Spleen (tissue), 7 donors: ENCODE results near the gene ARHGEF38.

Experiments
- POLR2A ChIP-seq, 3 donors: fragments of 450-650 bp; IDR thresholded peaks; one replicate each; pipeline ENCODE4 v1.5.1; 2017; ENCODE audit warnings: antibody characterized with exemption in 3 of 3, mild to moderate bottlenecking in 1 of 3
- POLR2AphosphoS5 ChIP-seq, 3 donors: sonication (generic); formaldehyde crosslinking; IDR thresholded peaks; one replicate each; pipeline ENCODE4 v1.5.1; 2017; ENCODE audit warnings: antibody characterized with exemption in 3 of 3
- TF ChIP-seq, protein P1 (sequence below), 11 experiments: fragments of 200-600 bp in 7 of 11; fragments of 450-650 bp in 4 of 11; sonication (generic) in 4 of 11; IDR thresholded peaks in 8 of 11; conservative IDR thresholded peaks in 3 of 11; 1 replicate in 7 of 11; 2 replicates in 4 of 11; pipeline versions ENCODE4 v1.4.0 to v1.8.0; 2016 to 2021; ENCODE audit warnings: antibody characterized with exemption in 11 of 11, inconsistent platforms in 4 of 11, mild to moderate bottlenecking in 1 of 11
- donor health status: DM: no; HTN: no; CAD: no; lungs with moderate emphysema.
- donor health status: DM: no; HTN: no; CAD: no.
- donor health status: DM: no; HTN: no; CAD: no.

DNA sequence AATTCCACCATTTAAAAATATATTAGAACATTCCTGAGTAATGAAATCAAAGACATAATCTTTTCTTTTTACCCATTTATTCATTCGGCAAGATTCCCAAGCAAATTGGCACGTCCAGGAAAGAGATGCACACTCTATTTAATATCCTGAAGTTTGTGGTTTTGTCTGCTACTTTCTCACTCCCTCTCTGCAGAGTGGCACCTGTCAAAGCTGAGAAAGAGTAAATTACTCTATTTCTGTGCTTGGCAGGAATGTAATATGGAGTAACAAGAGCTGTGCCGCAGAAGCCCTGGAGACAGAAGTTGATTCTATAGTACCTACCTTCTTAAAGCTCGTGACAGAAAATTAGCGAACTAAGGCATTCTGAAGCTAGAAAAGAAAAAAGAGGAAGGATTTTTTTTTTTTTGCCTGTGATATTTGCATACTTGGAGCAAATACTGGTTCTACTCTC, 161.7 kb downstream of the ARHGEF38 start:
- TF ChIP-seq, protein P1, sequence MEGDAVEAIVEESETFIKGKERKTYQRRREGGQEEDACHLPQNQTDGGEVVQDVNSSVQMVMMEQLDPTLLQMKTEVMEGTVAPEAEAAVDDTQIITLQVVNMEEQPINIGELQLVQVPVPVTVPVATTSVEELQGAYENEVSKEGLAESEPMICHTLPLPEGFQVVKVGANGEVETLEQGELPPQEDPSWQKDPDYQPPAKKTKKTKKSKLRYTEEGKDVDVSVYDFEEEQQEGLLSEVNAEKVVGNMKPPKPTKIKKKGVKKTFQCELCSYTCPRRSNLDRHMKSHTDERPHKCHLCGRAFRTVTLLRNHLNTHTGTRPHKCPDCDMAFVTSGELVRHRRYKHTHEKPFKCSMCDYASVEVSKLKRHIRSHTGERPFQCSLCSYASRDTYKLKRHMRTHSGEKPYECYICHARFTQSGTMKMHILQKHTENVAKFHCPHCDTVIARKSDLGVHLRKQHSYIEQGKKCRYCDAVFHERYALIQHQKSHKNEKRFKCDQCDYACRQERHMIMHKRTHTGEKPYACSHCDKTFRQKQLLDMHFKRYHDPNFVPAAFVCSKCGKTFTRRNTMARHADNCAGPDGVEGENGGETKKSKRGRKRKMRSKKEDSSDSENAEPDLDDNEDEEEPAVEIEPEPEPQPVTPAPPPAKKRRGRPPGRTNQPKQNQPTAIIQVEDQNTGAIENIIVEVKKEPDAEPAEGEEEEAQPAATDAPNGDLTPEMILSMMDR (IDR thresholded peaks at IDR 0.05 in 8 of 11, conservative IDR thresholded peaks at IDR 0.05 in 3 of 11), result no peak
- TF ChIP-seq POLR2A (IDR thresholded peaks at IDR 0.05) (no peak), POLR2AphosphoS5 (IDR thresholded peaks at IDR 0.05) (no peak)
